GM23338 (cell line): ENCODE data around the gene ZFP62.

ENCODE experiments used
- EZH2 ChIP-seq: fragments of 200-600 bp; sonication (generic); IDR thresholded peaks from one replicate; pipeline ENCODE4 v1.8.0; 2017; ENCODE audit warnings: antibody characterized with exemption, mild to moderate bottlenecking, low read depth; ENCODE audit not compliant: unreplicated experiment
- POLR2AphosphoS5 ChIP-seq: IDR thresholded peaks from 2 replicates; pipeline ENCODE4 v1.6.1; 2016; ENCODE audit warnings: antibody characterized with exemption, low read depth
- ZNF114 ChIP-seq: fragments of 250-450 bp; sonication (Bioruptor Pico); IDR thresholded peaks from 2 replicates; pipeline ENCODE4 v1.5.0; 2020; ENCODE audit warnings: mild to moderate bottlenecking, moderate library complexity
- TF ChIP-seq, protein P1 (sequence below), 2 experiments: fragments of 200-600 bp in 1 of 2; sonication (generic) in 1 of 2; conservative IDR thresholded peaks; 2 replicates each; pipeline versions ENCODE4 v1.5.1 to v1.6.1; 2016 to 2017; ENCODE audit warnings: antibody characterized with exemption in 2 of 2, low read depth in 2 of 2, mild to moderate bottlenecking in 2 of 2, moderate library complexity in 1 of 2
- TF ChIP-seq, protein P2 (sequence below): fragments of 250-450 bp; sonication (Bioruptor Pico); IDR thresholded peaks from 2 replicates; pipeline ENCODE4 v1.5.0; 2020; ENCODE audit warnings: mild to moderate bottlenecking, moderate library complexity
- TF ChIP-seq, protein P3 (sequence below): IDR thresholded peaks from one replicate; pipeline ENCODE4 v1.6.1; 2018; ENCODE audit warnings: antibody characterized with exemption; ENCODE audit not compliant: unreplicated experiment

DNA sequence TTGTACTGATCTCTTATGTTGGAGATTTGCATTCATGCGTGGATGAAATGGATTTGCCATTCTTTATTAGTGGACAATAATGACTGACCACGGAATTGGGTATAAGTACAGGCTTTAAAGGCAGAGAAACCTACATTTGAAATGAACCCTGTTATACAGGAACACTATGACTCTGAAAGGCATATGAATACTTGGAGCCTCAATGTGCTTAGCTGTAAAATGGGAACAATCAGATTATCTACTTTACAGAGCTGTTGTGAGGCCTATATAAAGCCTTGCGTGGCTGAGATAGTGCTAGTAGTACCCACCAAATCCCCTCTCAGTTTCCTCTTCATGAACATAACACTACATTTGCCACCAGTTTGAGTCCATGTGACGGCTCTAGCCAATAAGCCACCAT lies 39.5 kb downstream of the ZFP62 start:
- TF ChIP-seq, protein P1, sequence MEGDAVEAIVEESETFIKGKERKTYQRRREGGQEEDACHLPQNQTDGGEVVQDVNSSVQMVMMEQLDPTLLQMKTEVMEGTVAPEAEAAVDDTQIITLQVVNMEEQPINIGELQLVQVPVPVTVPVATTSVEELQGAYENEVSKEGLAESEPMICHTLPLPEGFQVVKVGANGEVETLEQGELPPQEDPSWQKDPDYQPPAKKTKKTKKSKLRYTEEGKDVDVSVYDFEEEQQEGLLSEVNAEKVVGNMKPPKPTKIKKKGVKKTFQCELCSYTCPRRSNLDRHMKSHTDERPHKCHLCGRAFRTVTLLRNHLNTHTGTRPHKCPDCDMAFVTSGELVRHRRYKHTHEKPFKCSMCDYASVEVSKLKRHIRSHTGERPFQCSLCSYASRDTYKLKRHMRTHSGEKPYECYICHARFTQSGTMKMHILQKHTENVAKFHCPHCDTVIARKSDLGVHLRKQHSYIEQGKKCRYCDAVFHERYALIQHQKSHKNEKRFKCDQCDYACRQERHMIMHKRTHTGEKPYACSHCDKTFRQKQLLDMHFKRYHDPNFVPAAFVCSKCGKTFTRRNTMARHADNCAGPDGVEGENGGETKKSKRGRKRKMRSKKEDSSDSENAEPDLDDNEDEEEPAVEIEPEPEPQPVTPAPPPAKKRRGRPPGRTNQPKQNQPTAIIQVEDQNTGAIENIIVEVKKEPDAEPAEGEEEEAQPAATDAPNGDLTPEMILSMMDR (conservative IDR thresholded peaks at IDR 0.05; ENCODE audit: low read depth in 2 of 2), result no peak
- TF ChIP-seq EZH2 (no peak), ZNF114 (CRISPR knock-in tag) (no peak), POLR2AphosphoS5 (no peak)
- TF ChIP-seq, protein P2, sequence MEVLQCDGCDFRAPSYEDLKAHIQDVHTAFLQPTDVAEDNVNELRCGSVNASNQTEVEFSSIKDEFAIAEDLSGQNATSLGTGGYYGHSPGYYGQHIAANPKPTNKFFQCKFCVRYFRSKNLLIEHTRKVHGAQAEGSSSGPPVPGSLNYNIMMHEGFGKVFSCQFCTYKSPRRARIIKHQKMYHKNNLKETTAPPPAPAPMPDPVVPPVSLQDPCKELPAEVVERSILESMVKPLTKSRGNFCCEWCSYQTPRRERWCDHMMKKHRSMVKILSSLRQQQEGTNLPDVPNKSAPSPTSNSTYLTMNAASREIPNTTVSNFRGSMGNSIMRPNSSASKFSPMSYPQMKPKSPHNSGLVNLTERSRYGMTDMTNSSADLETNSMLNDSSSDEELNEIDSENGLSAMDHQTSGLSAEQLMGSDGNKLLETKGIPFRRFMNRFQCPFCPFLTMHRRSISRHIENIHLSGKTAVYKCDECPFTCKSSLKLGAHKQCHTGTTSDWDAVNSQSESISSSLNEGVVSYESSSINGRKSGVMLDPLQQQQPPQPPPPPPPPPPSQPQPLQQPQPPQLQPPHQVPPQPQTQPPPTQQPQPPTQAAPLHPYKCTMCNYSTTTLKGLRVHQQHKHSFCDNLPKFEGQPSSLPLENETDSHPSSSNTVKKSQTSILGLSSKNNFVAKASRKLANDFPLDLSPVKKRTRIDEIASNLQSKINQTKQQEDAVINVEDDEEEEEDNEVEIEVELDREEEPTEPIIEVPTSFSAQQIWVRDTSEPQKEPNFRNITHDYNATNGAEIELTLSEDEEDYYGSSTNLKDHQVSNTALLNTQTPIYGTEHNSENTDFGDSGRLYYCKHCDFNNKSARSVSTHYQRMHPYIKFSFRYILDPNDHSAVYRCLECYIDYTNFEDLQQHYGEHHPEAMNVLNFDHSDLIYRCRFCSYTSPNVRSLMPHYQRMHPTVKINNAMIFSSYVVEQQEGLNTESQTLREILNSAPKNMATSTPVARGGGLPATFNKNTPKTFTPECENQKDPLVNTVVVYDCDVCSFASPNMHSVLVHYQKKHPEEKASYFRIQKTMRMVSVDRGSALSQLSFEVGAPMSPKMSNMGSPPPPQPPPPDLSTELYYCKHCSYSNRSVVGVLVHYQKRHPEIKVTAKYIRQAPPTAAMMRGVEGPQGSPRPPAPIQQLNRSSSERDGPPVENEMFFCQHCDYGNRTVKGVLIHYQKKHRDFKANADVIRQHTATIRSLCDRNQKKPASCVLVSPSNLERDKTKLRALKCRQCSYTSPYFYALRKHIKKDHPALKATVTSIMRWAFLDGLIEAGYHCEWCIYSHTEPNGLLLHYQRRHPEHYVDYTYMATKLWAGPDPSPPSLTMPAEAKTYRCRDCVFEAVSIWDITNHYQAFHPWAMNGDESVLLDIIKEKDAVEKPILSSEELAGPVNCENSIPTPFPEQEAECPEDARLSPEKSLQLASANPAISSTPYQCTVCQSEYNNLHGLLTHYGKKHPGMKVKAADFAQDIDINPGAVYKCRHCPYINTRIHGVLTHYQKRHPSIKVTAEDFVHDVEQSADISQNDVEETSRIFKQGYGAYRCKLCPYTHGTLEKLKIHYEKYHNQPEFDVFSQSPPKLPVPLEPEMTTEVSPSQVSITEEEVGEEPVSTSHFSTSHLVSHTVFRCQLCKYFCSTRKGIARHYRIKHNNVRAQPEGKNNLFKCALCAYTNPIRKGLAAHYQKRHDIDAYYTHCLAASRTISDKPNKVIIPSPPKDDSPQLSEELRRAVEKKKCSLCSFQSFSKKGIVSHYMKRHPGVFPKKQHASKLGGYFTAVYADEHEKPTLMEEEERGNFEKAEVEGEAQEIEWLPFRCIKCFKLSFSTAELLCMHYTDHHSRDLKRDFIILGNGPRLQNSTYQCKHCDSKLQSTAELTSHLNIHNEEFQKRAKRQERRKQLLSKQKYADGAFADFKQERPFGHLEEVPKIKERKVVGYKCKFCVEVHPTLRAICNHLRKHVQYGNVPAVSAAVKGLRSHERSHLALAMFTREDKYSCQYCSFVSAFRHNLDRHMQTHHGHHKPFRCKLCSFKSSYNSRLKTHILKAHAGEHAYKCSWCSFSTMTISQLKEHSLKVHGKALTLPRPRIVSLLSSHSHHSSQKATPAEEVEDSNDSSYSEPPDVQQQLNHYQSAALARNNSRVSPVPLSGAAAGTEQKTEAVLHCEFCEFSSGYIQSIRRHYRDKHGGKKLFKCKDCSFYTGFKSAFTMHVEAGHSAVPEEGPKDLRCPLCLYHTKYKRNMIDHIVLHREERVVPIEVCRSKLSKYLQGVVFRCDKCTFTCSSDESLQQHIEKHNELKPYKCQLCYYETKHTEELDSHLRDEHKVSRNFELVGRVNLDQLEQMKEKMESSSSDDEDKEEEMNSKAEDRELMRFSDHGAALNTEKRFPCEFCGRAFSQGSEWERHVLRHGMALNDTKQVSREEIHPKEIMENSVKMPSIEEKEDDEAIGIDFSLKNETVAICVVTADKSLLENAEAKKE (CRISPR knock-in tag), result no peak
- TF ChIP-seq, protein P3, sequence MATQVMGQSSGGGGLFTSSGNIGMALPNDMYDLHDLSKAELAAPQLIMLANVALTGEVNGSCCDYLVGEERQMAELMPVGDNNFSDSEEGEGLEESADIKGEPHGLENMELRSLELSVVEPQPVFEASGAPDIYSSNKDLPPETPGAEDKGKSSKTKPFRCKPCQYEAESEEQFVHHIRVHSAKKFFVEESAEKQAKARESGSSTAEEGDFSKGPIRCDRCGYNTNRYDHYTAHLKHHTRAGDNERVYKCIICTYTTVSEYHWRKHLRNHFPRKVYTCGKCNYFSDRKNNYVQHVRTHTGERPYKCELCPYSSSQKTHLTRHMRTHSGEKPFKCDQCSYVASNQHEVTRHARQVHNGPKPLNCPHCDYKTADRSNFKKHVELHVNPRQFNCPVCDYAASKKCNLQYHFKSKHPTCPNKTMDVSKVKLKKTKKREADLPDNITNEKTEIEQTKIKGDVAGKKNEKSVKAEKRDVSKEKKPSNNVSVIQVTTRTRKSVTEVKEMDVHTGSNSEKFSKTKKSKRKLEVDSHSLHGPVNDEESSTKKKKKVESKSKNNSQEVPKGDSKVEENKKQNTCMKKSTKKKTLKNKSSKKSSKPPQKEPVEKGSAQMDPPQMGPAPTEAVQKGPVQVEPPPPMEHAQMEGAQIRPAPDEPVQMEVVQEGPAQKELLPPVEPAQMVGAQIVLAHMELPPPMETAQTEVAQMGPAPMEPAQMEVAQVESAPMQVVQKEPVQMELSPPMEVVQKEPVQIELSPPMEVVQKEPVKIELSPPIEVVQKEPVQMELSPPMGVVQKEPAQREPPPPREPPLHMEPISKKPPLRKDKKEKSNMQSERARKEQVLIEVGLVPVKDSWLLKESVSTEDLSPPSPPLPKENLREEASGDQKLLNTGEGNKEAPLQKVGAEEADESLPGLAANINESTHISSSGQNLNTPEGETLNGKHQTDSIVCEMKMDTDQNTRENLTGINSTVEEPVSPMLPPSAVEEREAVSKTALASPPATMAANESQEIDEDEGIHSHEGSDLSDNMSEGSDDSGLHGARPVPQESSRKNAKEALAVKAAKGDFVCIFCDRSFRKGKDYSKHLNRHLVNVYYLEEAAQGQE, result no peak
